ENCODE results near the gene NRP1. TPM values are rescaled to one million over a fixed set of nuclear protein-coding genes. Genes with fewer than 3 reads are reported as not detected.

NRP1 gene
- total and polyA plus RNA-seq, 4 donors = 14.6 to 55.6 (median 37.8) TPM

DNA sequence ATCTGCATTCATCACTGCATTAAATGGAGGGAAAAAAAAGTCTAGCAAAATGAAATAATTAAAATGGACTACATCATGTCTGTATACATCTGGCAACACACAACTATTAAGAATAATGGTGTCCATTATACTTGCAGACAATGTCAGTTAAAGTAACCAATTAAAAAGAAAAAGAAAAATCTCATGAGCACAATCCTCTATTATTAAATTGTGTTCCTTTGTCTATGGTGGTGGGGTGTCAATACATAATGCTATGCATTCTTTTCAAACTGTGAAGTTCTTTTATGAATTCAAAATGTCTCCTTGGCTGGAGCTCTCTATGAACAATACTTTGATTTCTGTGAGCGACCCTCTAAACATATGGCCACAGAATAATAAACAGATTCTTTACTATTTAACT, 63.5 kb downstream of the NRP1 start:
- 85% methylated on average over 1 of the region's 1 CpG for WGBS
- no peak overlapping the region for H3K4me3 ChIP-seq (ENCODE audit: low read depth in 1 of 3, low read length in 3 of 3)
- TF ChIP-seq YY1 (IDR thresholded peaks at IDR 0.05) (no peak), GABPA (IDR thresholded peaks at IDR 0.05 in 1 of 2, conservative IDR thresholded peaks at IDR 0.05 in 1 of 2) (no peak), RXRA (IDR thresholded peaks at IDR 0.05) (no peak), CTCF (IDR thresholded peaks at IDR 0.05; ENCODE audit: low read depth, low read length, missing input control) (no peak), EGR1 (IDR thresholded peaks at IDR 0.05; ENCODE audit: low read depth in 2 of 2) (no peak), RAD21 (IDR thresholded peaks at IDR 0.05) (no peak), FOXA2 (IDR thresholded peaks at IDR 0.05) (no peak), FOXA1 (IDR thresholded peaks at IDR 0.05) (no peak), ZBTB33 (IDR thresholded peaks at IDR 0.05) (no peak), SP1 (IDR thresholded peaks at IDR 0.05) (no peak), JUND (IDR thresholded peaks at IDR 0.05) (no peak), NR2F2 (IDR thresholded peaks at IDR 0.05) (no peak), HNF4G (IDR thresholded peaks at IDR 0.05) (no peak), HNF4A (conservative IDR thresholded peaks at IDR 0.05) (no peak), TAF1 (conservative IDR thresholded peaks at IDR 0.05) (no peak), REST (IDR thresholded peaks at IDR 0.05) (no peak)
- TF ChIP-seq, protein P1, sequence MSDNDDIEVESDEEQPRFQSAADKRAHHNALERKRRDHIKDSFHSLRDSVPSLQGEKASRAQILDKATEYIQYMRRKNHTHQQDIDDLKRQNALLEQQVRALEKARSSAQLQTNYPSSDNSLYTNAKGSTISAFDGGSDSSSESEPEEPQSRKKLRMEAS (IDR thresholded peaks at IDR 0.05) = no peak
- TF ChIP-seq, protein P2, sequence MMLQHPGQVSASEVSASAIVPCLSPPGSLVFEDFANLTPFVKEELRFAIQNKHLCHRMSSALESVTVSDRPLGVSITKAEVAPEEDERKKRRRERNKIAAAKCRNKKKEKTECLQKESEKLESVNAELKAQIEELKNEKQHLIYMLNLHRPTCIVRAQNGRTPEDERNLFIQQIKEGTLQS (IDR thresholded peaks at IDR 0.05) = no peak
- no peak for DNase-seq (ENCODE audit: low spot score)
- H3K4me1 ChIP-seq (ENCODE audit: control insufficient read depth in 4 of 4, insufficient read depth in 4 of 4, low read length in 3 of 4) = peaks cover 6 to 19% (median 10%) of the 10 kb centered on the region in 4 donors
- no peak overlapping the region for H3K27ac ChIP-seq (ENCODE audit: low read depth in 1 of 2, low read length in 2 of 2)
- H3K27me3 ChIP-seq (ENCODE audit: control insufficient read depth in 4 of 4, insufficient read depth in 4 of 4, low read length in 3 of 4) = no peaks in the 10 kb centered on the region
- H3K36me3 ChIP-seq (ENCODE audit: control insufficient read depth in 4 of 4, insufficient read depth in 3 of 4, low read depth in 1 of 4, low read length in 3 of 4) = peaks cover 2 to 8% (median 4%) of the 10 kb centered on the region in 4 donors
- H3K9ac ChIP-seq (ENCODE audit: low read depth in 1 of 2, low read length in 2 of 2) = no peak overlapping the region
- no peaks in the 10 kb centered on the region for H3K9me3 ChIP-seq (ENCODE audit: control insufficient read depth in 4 of 4, low read length in 3 of 4)
